SK-N-SH (cell line): Measurements from ENCODE around the gene NRCAM.

Source experiments
- EP300 ChIP-seq, 2 experiments: IDR thresholded peaks; 2 replicates each; pipeline versions ENCODE4 v1.4.0 to v1.6.1; 2012; ENCODE audit warnings: borderline replicate concordance in 1 of 2, low read depth in 1 of 2, low read length in 1 of 2
- PBX3 ChIP-seq: IDR thresholded peaks from 2 replicates; pipeline ENCODE4; 2012
- RAD21 ChIP-seq: IDR thresholded peaks from 2 replicates; pipeline ENCODE4 v1.6.1; 2012; ENCODE audit warnings: mild to moderate bottlenecking, low read length
- SIN3A ChIP-seq: IDR thresholded peaks from 2 replicates; pipeline ENCODE4 v1.6.1; 2012; ENCODE audit warnings: low read depth, mild to moderate bottlenecking, low read length, moderate library complexity, borderline replicate concordance
- SMC3 ChIP-seq: IDR thresholded peaks from 2 replicates; pipeline ENCODE4 v1.6.1; 2012; ENCODE audit warnings: low read depth, low read length, improper control_type of control experiment
- TAF1 ChIP-seq: IDR thresholded peaks from 2 replicates; pipeline ENCODE4 v1.6.1; 2012; ENCODE audit warnings: low read depth, mild to moderate bottlenecking, low read length, moderate library complexity, borderline replicate concordance
- TF ChIP-seq, protein P1 (sequence below): fragments of 200-600 bp; sonication (generic); IDR thresholded peaks from 2 replicates; pipeline ENCODE4 v1.6.1; 2017; ENCODE audit warnings: antibody characterized with exemption, mild to moderate bottlenecking, moderate library complexity

DNA sequence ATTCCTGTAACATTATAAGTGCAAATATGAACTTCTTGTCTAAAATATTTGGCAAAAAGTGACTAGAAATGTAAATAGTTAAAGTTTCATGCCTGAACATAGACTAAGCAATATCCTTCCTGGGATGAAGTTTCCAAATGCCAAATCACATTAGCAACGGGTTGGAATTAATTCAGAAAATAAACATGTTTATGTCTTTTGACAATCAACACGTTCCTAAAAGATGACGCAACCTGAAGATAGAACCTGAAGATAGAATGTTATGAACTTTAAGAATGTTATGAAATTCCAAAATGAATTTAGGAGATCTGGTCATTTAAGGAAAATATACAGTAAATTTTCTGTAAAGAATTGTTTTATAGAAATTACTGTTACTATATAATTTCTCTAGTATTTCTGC is 335.3 kb downstream of the NRCAM start:
- TF ChIP-seq SIN3A (no peak), RAD21 (no peak), EP300 (IDR thresholded peaks at IDR 0.05; ENCODE audit: borderline replicate concordance in 1 of 2, low read depth in 1 of 2, low read length in 1 of 2) (no peak), PBX3 (no peak), SMC3 (no peak), TAF1 (no peak)
- TF ChIP-seq, protein P1, sequence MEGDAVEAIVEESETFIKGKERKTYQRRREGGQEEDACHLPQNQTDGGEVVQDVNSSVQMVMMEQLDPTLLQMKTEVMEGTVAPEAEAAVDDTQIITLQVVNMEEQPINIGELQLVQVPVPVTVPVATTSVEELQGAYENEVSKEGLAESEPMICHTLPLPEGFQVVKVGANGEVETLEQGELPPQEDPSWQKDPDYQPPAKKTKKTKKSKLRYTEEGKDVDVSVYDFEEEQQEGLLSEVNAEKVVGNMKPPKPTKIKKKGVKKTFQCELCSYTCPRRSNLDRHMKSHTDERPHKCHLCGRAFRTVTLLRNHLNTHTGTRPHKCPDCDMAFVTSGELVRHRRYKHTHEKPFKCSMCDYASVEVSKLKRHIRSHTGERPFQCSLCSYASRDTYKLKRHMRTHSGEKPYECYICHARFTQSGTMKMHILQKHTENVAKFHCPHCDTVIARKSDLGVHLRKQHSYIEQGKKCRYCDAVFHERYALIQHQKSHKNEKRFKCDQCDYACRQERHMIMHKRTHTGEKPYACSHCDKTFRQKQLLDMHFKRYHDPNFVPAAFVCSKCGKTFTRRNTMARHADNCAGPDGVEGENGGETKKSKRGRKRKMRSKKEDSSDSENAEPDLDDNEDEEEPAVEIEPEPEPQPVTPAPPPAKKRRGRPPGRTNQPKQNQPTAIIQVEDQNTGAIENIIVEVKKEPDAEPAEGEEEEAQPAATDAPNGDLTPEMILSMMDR, result no peak
